ENCODE data around the gene PROSER2. TPM values are rescaled to one million over a fixed set of nuclear protein-coding genes. Genes with fewer than 3 reads are reported as not detected.

PROSER2 gene
- total RNA-seq, 4 donors from 2014 or later = 11.5 to 19.8 (median 13.4) TPM

GRCh38 chr10:11901833-11902475 lies 78.8 kb downstream of the PROSER2 start:
- Histone ChIP-seq H3K4me1 (peaks cover 16 to 18% of the 10 kb centered on the region in 2 donors), H3K27me3 (no peaks in the 10 kb centered on the region), H3K4me3 (replicated peaks in 1 of 3) (no peak overlapping the region), H3K9me3 (no peaks in the 10 kb centered on the region), H3K27ac (no peak overlapping the region), H3K36me3 (no peaks in the 10 kb centered on the region)
- WGBS, 2 donors = 80 to 85% methylated on average over 23 of the region's 23 CpGs
- TF ChIP-seq CTCF (IDR thresholded peaks at IDR 0.05) (no peak), POLR2A (IDR thresholded peaks at IDR 0.05) (no peak)
- DNase-seq = no peak
- intact Hi-C loops (cut with DNase I) = no loop called here

- intact Hi-C loops (cut with DNase I) = no loop called here
- no peaks in the 10 kb centered on the region for H3K36me3 ChIP-seq
- H3K4me3 ChIP-seq (replicated peaks in 1 of 3) = no peak overlapping the region
- TF ChIP-seq POLR2A (IDR thresholded peaks at IDR 0.05) = no peak
- no peak for TF ChIP-seq CTCF (IDR thresholded peaks at IDR 0.05)
- H3K4me1 ChIP-seq = peaks cover 12 to 13% of the 10 kb centered on the region in 2 donors
- DNase-seq = no peak
- no peak overlapping the region for H3K27ac ChIP-seq
- H3K9me3 ChIP-seq = no peaks in the 10 kb centered on the region
- 97 to 99% methylated on average over 7 of the region's 7 CpGs for WGBS, 2 donors
- H3K27me3 ChIP-seq = no peaks in the 10 kb centered on the region
Measured at GRCh38 chr10:11902646-11903045, 79.5 kb downstream of the PROSER2 start.

GRCh38 chr10:11906714-11907113 lies 83.6 kb downstream of the PROSER2 start:
- H3K27me3 ChIP-seq = no peaks in the 10 kb centered on the region
- intact Hi-C loops (cut with DNase I) = no loop called here
- H3K27ac ChIP-seq = no peak overlapping the region
- WGBS, 2 donors = 57 to 68% methylated on average over 8 of the region's 8 CpGs
- DNase-seq = no peak
- no peaks in the 10 kb centered on the region for H3K4me1 ChIP-seq
- no peaks in the 10 kb centered on the region for H3K36me3 ChIP-seq
- no peaks in the 10 kb centered on the region for H3K9me3 ChIP-seq
- H3K4me3 ChIP-seq (replicated peaks in 1 of 3) = no peak overlapping the region
- TF ChIP-seq POLR2A (IDR thresholded peaks at IDR 0.05) = no peak
- TF ChIP-seq CTCF (IDR thresholded peaks at IDR 0.05) = no peak

- Histone ChIP-seq H3K4me1 (no peaks in the 10 kb centered on the region), H3K9me3 (no peaks in the 10 kb centered on the region), H3K36me3 (no peaks in the 10 kb centered on the region), H3K27me3 (no peaks in the 10 kb centered on the region), H3K4me3 (replicated peaks in 1 of 3) (no peak overlapping the region), H3K27ac (no peak overlapping the region)
- intact Hi-C loops (cut with DNase I) = no loop called here
- TF ChIP-seq CTCF (IDR thresholded peaks at IDR 0.05) = no peak
- no peak for TF ChIP-seq POLR2A (IDR thresholded peaks at IDR 0.05)
- WGBS, 2 donors = 55 to 77% methylated on average over 2 to 9 of the region's 18 CpGs
- no peak for DNase-seq
Measured at GRCh38 chr10:11907914-11908313, 84.8 kb downstream of the PROSER2 start.

GRCh38 chr10:11908536-11908935 lies 85.4 kb downstream of the PROSER2 start:
- Histone ChIP-seq H3K27me3 (no peaks in the 10 kb centered on the region), H3K27ac (no peak overlapping the region), H3K4me1 (peaks cover 0 to 4% of the 10 kb centered on the region in 2 donors), H3K36me3 (no peaks in the 10 kb centered on the region), H3K9me3 (no peaks in the 10 kb centered on the region), H3K4me3 (replicated peaks in 1 of 3) (no peak overlapping the region)
- TF ChIP-seq CTCF (IDR thresholded peaks at IDR 0.05) = no peak
- TF ChIP-seq POLR2A (IDR thresholded peaks at IDR 0.05) = no peak
- intact Hi-C loops (cut with DNase I) = no loop called here
- no peak for DNase-seq
- WGBS, 2 donors = 96 to 98% methylated on average over 4 to 10 of the region's 10 CpGs
